SK-N-SH (cell line): ENCODE data around the gene VAV1. TPM values are rescaled to one million over a fixed set of nuclear protein-coding genes. Genes with fewer than 3 reads are reported as not detected.

Experiments
- CTCF ChIA-PET: fragments of 300-600, 350-600 bp; formaldehyde crosslinking; extraction: SDS; loops from one replicate; lab custom pipeline; 2021; lab: Yijun Ruan, JAX
- POLR2A ChIA-PET: fragments of 350-600 bp; sonication (Branson Sonifier 250); formaldehyde crosslinking; extraction: SDS; loops from one replicate; lab custom pipeline; 2020; ENCODE audit warnings: antibody characterized with exemption, inconsistent platforms; lab: Yijun Ruan, JAX
- DNase-seq: peaks from one replicate; pipeline ENCODE4 v3.0.0; 2012
- H2AFZ ChIP-seq: fragments of 200-600 bp; sonication (generic); 2 replicates; pipeline ENCODE4 v1.8.1; 2016; ENCODE audit warnings: antibody characterized with exemption, mild to moderate bottlenecking, low read depth
- H3F3A ChIP-seq: fragments of 200-600 bp; sonication (generic); replicated peaks from 2 replicates; pipeline ENCODE3; 2016; ENCODE audit warnings: antibody characterized with exemption, mild to moderate bottlenecking; ENCODE audit not compliant: insufficient read depth
- H3K27ac ChIP-seq, 2 experiments: fragments of 200-500 bp in 1 of 2; fragments of 200-600 bp in 1 of 2; sonication (Bioruptor generic) in 1 of 2; sonication (generic), shearing (Covaris generic) in 1 of 2; 2 replicates each; pipeline versions ENCODE4 v1.5.1 to v1.6.1; 2014 to 2016; ENCODE audit warnings: low read depth in 2 of 2, inconsistent platforms in 1 of 2, low read length in 1 of 2, mild to moderate bottlenecking in 1 of 2, mixed read lengths in 1 of 2
- H3K27me3 ChIP-seq: fragments of 200-600 bp; sonication (generic), shearing (Covaris generic); 2 replicates; pipeline ENCODE4 v1.6.1; 2016; ENCODE audit warnings: mixed run types; ENCODE audit not compliant: insufficient read depth
- H3K36me3 ChIP-seq, 2 experiments: fragments of 200-500 bp in 1 of 2; fragments of 200-600 bp in 1 of 2; sonication (Bioruptor generic) in 1 of 2; sonication (generic) in 1 of 2; replicated peaks in 1 of 2; 2 replicates each; pipeline versions ENCODE3 to v1.5.1; 2014 to 2016; ENCODE audit warnings: low read length in 1 of 2, mild to moderate bottlenecking in 1 of 2; ENCODE audit not compliant: insufficient read depth in 2 of 2, control insufficient read depth in 1 of 2
- H3K4me1 ChIP-seq, 2 experiments: fragments of 200-500 bp in 1 of 2; fragments of 200-600 bp in 1 of 2; sonication (Bioruptor generic) in 1 of 2; sonication (generic), shearing (Covaris generic) in 1 of 2; 2 replicates each; pipeline versions ENCODE4 v1.5.1 to v1.6.1; 2014 to 2016; ENCODE audit warnings: low read depth in 1 of 2, low read length in 1 of 2, mixed run types in 1 of 2; ENCODE audit not compliant: insufficient read depth in 2 of 2, control insufficient read depth in 1 of 2
- H3K4me2 ChIP-seq: fragments of 200-600 bp; sonication (generic), shearing (Covaris generic); 2 replicates; pipeline ENCODE4 v1.6.1; 2017; ENCODE audit warnings: mixed run types
- H3K4me3 ChIP-seq, 2 experiments: fragments of 200-500 bp in 1 of 2; fragments of 200-600 bp in 1 of 2; sonication (Bioruptor generic) in 1 of 2; sonication (generic), shearing (Covaris generic) in 1 of 2; 2 replicates each; pipeline versions ENCODE4 v1.5.1 to v1.8.1; 2014 to 2016; ENCODE audit warnings: low read depth in 2 of 2, inconsistent platforms in 1 of 2, low read length in 1 of 2, mild to moderate bottlenecking in 1 of 2, mixed read lengths in 1 of 2, moderate library complexity in 1 of 2
- H3K79me2 ChIP-seq: fragments of 200-600 bp; sonication (generic); 2 replicates; pipeline ENCODE4 v1.8.1; 2017; ENCODE audit warnings: mild to moderate bottlenecking; ENCODE audit not compliant: insufficient read depth
- H3K9ac ChIP-seq: fragments of 200-600 bp; sonication (generic); 2 replicates; pipeline ENCODE4 v1.6.1; 2017; ENCODE audit warnings: mixed run types
- H3K9me2 ChIP-seq: fragments of 200-600 bp; sonication (generic); 2 replicates; pipeline ENCODE4 v1.6.1; 2017; ENCODE audit warnings: mixed run types
- H3K9me3 ChIP-seq: fragments of 200-600 bp; sonication (generic); 2 replicates; pipeline ENCODE4 v1.6.1; 2017; ENCODE audit warnings: mixed run types, mild to moderate bottlenecking, moderate library complexity
- H4K20me1 ChIP-seq: fragments of 200-600 bp; sonication (generic); 2 replicates; pipeline ENCODE4 v1.6.1; 2017; ENCODE audit warnings: mild to moderate bottlenecking, mixed run types; ENCODE audit not compliant: insufficient read depth
- CHD2 ChIP-seq: fragments of 150-350 bp; IDR thresholded peaks from 2 replicates; pipeline ENCODE4 v1.6.1; 2018; ENCODE audit warnings: low read length; ENCODE audit not compliant: partially characterized antibody
- ELF1 ChIP-seq: IDR thresholded peaks from 2 replicates; pipeline ENCODE4 v1.4.0; 2012
- EP300 ChIP-seq, 2 experiments: IDR thresholded peaks; 2 replicates each; pipeline versions ENCODE4 v1.4.0 to v1.6.1; 2012; ENCODE audit warnings: borderline replicate concordance in 1 of 2, low read depth in 1 of 2, low read length in 1 of 2
- EZH2phosphoT487 ChIP-seq: fragments of 200-600 bp; sonication (generic); IDR thresholded peaks from 2 replicates; pipeline ENCODE4 v1.6.1; 2017; ENCODE audit warnings: low read depth, mixed run types, mild to moderate bottlenecking, antibody characterized with exemption, moderate library complexity, borderline replicate concordance
- FOSL2 ChIP-seq: IDR thresholded peaks from 2 replicates; pipeline ENCODE4 v1.4.0; 2012; ENCODE audit warnings: low read depth, mild to moderate bottlenecking, moderate library complexity, borderline replicate concordance
- FOXJ3 ChIP-seq: sonication (generic); formaldehyde crosslinking; IDR thresholded peaks from 2 replicates; pipeline ENCODE4 v1.5.1; 2020; ENCODE audit warnings: mild to moderate bottlenecking, missing genetic modification reagents
- FOXM1 ChIP-seq: IDR thresholded peaks from 2 replicates; pipeline ENCODE4 v1.4.0; 2012; ENCODE audit warnings: low read depth, mild to moderate bottlenecking
- GABPA ChIP-seq: IDR thresholded peaks from 2 replicates; pipeline ENCODE4 v1.4.0; 2012; ENCODE audit warnings: low read depth, mild to moderate bottlenecking
- GATA2 ChIP-seq: sonication (generic); formaldehyde crosslinking; IDR thresholded peaks from 2 replicates; pipeline ENCODE4 v1.5.0; 2020; ENCODE audit warnings: mild to moderate bottlenecking, missing genetic modification reagents
- MEF2A ChIP-seq: IDR thresholded peaks from 2 replicates; pipeline ENCODE4 v1.4.0; 2012; ENCODE audit warnings: low read depth, borderline replicate concordance
- MXI1 ChIP-seq: IDR thresholded peaks from 2 replicates; pipeline ENCODE4 v1.6.1; 2012; ENCODE audit warnings: mild to moderate bottlenecking, low read depth, low read length, improper control_type of control experiment
- RAD21 ChIP-seq: IDR thresholded peaks from 2 replicates; pipeline ENCODE4 v1.6.1; 2012; ENCODE audit warnings: mild to moderate bottlenecking, low read length
- SIN3A ChIP-seq: IDR thresholded peaks from 2 replicates; pipeline ENCODE4 v1.6.1; 2012; ENCODE audit warnings: low read depth, mild to moderate bottlenecking, low read length, moderate library complexity, borderline replicate concordance
- TAF1 ChIP-seq: IDR thresholded peaks from 2 replicates; pipeline ENCODE4 v1.6.1; 2012; ENCODE audit warnings: low read depth, mild to moderate bottlenecking, low read length, moderate library complexity, borderline replicate concordance
- TCF12 ChIP-seq: IDR thresholded peaks from 2 replicates; pipeline ENCODE4 v1.4.0; 2012
- TEAD4 ChIP-seq: IDR thresholded peaks from 2 replicates; pipeline ENCODE4 v1.4.0; 2012; ENCODE audit warnings: mild to moderate bottlenecking, borderline replicate concordance; ENCODE audit not compliant: insufficient read depth
- WGBS: methylation state at CpG from one replicate; pipeline ENCODE4 v1.1.6; 2017; ENCODE audit warnings: low lambda C conversion rate; 5-methylcytosine and 5-hydroxymethylcytosine counted together
- polyA plus RNA-seq, 3 experiments: library from polyadenylated mRNA; depleted of rRNA; stranded (reverse); fragments of >200 nt; gene quantifications; 2 replicates each; pipeline ENCODE4 v1.2.3, GENCODE V29; 2012
- TF ChIP-seq, protein P1 (sequence below): fragments of 200-600 bp; sonication (generic); IDR thresholded peaks from 2 replicates; pipeline ENCODE4 v1.6.1; 2017; ENCODE audit warnings: antibody characterized with exemption, mild to moderate bottlenecking, moderate library complexity
- TF ChIP-seq, protein P2 (sequence below): IDR thresholded peaks from 2 replicates; pipeline ENCODE4; 2012
- TF ChIP-seq, protein P3 (sequence below): IDR thresholded peaks from 2 replicates; pipeline ENCODE4 v1.4.0; 2012; ENCODE audit warnings: low read depth, borderline replicate concordance

The VAV1 gene
- polyA plus RNA-seq, 1 of the 3 experiments (the other 2 are of a cell fraction): 0.02 TPM

DNA sequence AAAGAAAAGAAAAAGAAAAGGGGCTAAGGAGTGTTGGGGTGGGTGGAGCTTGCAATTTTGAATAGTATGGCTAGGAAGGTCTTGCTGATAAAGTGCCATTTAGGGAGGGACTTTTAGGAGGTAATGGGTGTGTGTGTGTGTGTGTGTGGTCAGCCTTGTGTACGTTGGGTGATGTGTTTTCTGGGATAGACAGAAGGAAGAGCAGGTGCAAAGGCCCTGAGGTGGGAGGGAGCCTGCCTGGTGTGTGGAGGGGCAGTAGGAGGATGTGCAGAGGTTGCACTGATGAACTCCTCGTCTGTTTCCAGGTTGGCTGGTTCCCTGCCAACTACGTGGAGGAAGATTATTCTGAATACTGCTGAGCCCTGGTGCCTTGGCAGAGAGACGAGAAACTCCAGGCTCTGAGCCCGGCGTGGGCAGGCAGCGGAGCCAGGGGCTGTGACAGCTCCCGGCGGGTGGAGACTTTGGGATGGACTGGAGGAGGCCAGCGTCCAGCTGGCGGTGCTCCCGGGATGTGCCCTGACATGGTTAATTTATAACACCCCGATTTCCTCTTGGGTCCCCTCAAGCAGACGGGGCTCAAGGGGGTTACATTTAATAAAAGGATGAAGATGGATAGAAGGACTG, 84.4 kb downstream of the VAV1 start:
- Histone ChIP-seq H3F3A (no peaks in the 10 kb centered on the region), H3K4me3 (no peak overlapping the region), H2AFZ (no peak overlapping the region), H3K27ac (no peak overlapping the region), H3K9me2 (no peaks in the 10 kb centered on the region), H4K20me1 (no peaks in the 10 kb centered on the region), H3K9ac (no peak overlapping the region), H3K79me2 (no peaks in the 10 kb centered on the region), H3K27me3 (peaks cover 61% of the 10 kb centered on the region), H3K9me3 (no peaks in the 10 kb centered on the region), H3K4me1 (no peaks in the 10 kb centered on the region), H3K4me2 (no peak overlapping the region), H3K36me3 (no peaks in the 10 kb centered on the region)
- CTCF ChIA-PET: no interaction called here
- POLR2A ChIA-PET: interaction anchor here (0.5 kb wide), 1 partner anchor 8 kb away, joined by 3 read pairs; no protein-coding TSS in a partner anchor
- DNase-seq: no peak
- WGBS: 23% methylated on average over 10 of the region's 14 CpGs
- TF ChIP-seq TCF12 (no peak), ELF1 (no peak), SIN3A (no peak), FOSL2 (no peak), GATA2 (CRISPR knock-in tag) (no peak), GABPA (no peak), FOXJ3 (no peak), EP300 (IDR thresholded peaks at IDR 0.05; ENCODE audit: borderline replicate concordance in 1 of 2, low read depth in 1 of 2, low read length in 1 of 2) (no peak), TAF1 (no peak), TEAD4 (no peak), MXI1 (no peak)
- TF ChIP-seq, protein P1, sequence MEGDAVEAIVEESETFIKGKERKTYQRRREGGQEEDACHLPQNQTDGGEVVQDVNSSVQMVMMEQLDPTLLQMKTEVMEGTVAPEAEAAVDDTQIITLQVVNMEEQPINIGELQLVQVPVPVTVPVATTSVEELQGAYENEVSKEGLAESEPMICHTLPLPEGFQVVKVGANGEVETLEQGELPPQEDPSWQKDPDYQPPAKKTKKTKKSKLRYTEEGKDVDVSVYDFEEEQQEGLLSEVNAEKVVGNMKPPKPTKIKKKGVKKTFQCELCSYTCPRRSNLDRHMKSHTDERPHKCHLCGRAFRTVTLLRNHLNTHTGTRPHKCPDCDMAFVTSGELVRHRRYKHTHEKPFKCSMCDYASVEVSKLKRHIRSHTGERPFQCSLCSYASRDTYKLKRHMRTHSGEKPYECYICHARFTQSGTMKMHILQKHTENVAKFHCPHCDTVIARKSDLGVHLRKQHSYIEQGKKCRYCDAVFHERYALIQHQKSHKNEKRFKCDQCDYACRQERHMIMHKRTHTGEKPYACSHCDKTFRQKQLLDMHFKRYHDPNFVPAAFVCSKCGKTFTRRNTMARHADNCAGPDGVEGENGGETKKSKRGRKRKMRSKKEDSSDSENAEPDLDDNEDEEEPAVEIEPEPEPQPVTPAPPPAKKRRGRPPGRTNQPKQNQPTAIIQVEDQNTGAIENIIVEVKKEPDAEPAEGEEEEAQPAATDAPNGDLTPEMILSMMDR: no peak
- TF ChIP-seq, protein P2, sequence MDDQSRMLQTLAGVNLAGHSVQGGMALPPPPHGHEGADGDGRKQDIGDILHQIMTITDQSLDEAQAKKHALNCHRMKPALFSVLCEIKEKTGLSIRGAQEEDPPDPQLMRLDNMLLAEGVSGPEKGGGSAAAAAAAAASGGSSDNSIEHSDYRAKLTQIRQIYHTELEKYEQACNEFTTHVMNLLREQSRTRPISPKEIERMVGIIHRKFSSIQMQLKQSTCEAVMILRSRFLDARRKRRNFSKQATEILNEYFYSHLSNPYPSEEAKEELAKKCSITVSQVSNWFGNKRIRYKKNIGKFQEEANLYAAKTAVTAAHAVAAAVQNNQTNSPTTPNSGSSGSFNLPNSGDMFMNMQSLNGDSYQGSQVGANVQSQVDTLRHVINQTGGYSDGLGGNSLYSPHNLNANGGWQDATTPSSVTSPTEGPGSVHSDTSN: no peak

DNA sequence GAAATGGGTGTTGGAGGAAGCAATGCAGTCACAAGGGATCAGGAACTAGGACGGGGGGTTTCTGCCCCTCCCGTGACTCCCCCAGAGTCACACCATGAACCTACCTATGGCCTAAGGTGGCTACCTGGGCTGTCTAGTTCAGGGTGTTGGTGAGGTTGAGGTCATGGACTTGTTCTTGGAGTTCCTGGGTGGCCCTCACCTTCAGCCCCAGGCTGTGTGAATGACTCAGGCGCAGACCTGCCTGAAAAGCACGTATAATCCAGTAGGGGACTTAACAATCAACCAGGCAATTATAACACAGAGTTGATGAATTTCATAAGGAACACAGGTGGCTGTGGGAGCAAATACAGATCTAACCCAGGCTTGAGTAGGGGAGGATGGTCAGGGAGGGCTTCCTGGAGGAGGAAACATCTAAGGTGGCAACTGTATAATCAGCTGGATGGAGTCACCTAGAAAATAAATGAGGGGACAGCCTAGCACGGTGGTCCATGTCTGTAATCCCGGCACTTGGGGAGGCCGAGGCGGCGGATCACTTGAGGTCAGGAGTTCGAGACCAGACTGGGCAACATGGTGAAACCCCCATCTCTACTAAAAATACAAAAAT, 89.3 kb downstream of the VAV1 start:
- H3K9ac ChIP-seq: no peak overlapping the region
- no peaks in the 10 kb centered on the region for H4K20me1 ChIP-seq
- H3K27ac ChIP-seq: no peak overlapping the region
- no peaks in the 10 kb centered on the region for H3K4me1 ChIP-seq
- no peak overlapping the region for H3K4me3 ChIP-seq
- ChIA-PET CTCF (interaction anchor here (0.5 to 3.5 kb wide), 5 partner anchors 71 to 1610 kb away, joined by 3 to 24 read pairs (median 5); partner anchors contain the start of gene GPR108), POLR2A (no interaction called here)
- H3K27me3 ChIP-seq: peaks cover 50% of the 10 kb centered on the region; the same call in 1 of the 2 replicates
- no peak for DNase-seq
- H3F3A ChIP-seq: no peaks in the 10 kb centered on the region
- no peak overlapping the region for H3K4me2 ChIP-seq
- no peaks in the 10 kb centered on the region for H3K9me3 ChIP-seq
- H3K79me2 ChIP-seq: no peaks in the 10 kb centered on the region
- H3K36me3 ChIP-seq: no peaks in the 10 kb centered on the region
- no peaks in the 10 kb centered on the region for H3K9me2 ChIP-seq
- H2AFZ ChIP-seq: no peak overlapping the region
- 59% methylated on average over 9 of the region's 10 CpGs for WGBS
- TF ChIP-seq EZH2phosphoT487: no peak
- no peak for TF ChIP-seq FOXM1
- no peak for TF ChIP-seq MEF2A
- TF ChIP-seq ELF1: no peak
- no peak for TF ChIP-seq RAD21
- TF ChIP-seq, protein P3, sequence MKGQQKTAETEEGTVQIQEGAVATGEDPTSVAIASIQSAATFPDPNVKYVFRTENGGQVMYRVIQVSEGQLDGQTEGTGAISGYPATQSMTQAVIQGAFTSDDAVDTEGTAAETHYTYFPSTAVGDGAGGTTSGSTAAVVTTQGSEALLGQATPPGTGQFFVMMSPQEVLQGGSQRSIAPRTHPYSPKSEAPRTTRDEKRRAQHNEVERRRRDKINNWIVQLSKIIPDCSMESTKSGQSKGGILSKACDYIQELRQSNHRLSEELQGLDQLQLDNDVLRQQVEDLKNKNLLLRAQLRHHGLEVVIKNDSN: no peak
- TF ChIP-seq, protein P1: no peak
- TF ChIP-seq FOSL2: no peak
- no peak for TF ChIP-seq CHD2
- no peak for TF ChIP-seq FOXJ3
- TF ChIP-seq EP300 (IDR thresholded peaks at IDR 0.05; ENCODE audit: borderline replicate concordance in 1 of 2, low read depth in 1 of 2, low read length in 1 of 2): no peak
- TF ChIP-seq GABPA: no peak
- no peak for TF ChIP-seq SIN3A
